PC-9 (cell line): ENCODE results near the gene PCGF3. TPM values are rescaled to one million over a fixed set of nuclear protein-coding genes. Genes with fewer than 3 reads are reported as not detected.

Experiments
- BruUV-seq: library from RNA; stranded (reverse); fragments of 400-500 nt; replicated peaks from 2 replicates; lab custom pipeline; 2021; lab: Mats Ljungman, UMichigan
- CTCF ChIA-PET: fragments of 300-600 bp; sonication (Branson Sonifier 250); formaldehyde crosslinking; loops from one replicate; lab custom pipeline; 2022; ENCODE audit warnings: antibody characterized with exemption; lab: Charles Lee
- POLR2A ChIA-PET: fragments of 300-600 bp; sonication (Branson Sonifier 250); formaldehyde crosslinking; loops from one replicate; lab custom pipeline; 2022; ENCODE audit warnings: antibody characterized with exemption; ENCODE audit not compliant: unreplicated experiment; lab: Charles Lee
- DNase-seq, 2 experiments: peaks; one replicate each; pipeline versions ENCODE4 v3.0.0 to v3.0.0-alpha.2; 2015 to 2022; ENCODE audit warnings: mixed read lengths in 1 of 2
- H2AFZ ChIP-seq: fragments of 200-600 bp; sonication (generic); 2 replicates; pipeline ENCODE4 v1.8.1; 2017; ENCODE audit warnings: antibody characterized with exemption
- H3F3A ChIP-seq: fragments of 200-600 bp; sonication (generic); 2 replicates; pipeline ENCODE4 v1.8.1; 2017; ENCODE audit warnings: antibody characterized with exemption, mild to moderate bottlenecking, low read depth; ENCODE audit not compliant: insufficient read depth
- H3K27ac ChIP-seq: fragments of 200-600 bp; sonication (generic); 2 replicates; pipeline ENCODE4 v1.6.1; 2016; ENCODE audit warnings: mixed run types
- H3K27me3 ChIP-seq: fragments of 200-600 bp; sonication (generic); 2 replicates; pipeline ENCODE4 v1.6.1; 2016; ENCODE audit warnings: low read depth, mixed run types; ENCODE audit not compliant: insufficient read depth
- H3K36me3 ChIP-seq: fragments of 200-600 bp; sonication (generic); 2 replicates; pipeline ENCODE4 v1.6.1; 2016; ENCODE audit warnings: low read depth, mixed run types
- H3K4me1 ChIP-seq: fragments of 200-600 bp; sonication (generic); replicated peaks from 2 replicates; pipeline ENCODE4 v1.6.1; 2016; ENCODE audit warnings: mixed run types; ENCODE audit not compliant: insufficient read depth
- H3K4me2 ChIP-seq: fragments of 200-600 bp; sonication (generic); 2 replicates; pipeline ENCODE4 v1.6.1; 2017; ENCODE audit warnings: mixed run types
- H3K4me3 ChIP-seq: fragments of 200-600 bp; sonication (generic); 2 replicates; pipeline ENCODE4 v1.6.1; 2016; ENCODE audit warnings: mixed run types
- H3K79me2 ChIP-seq: fragments of 200-600 bp; sonication (generic); 2 replicates; pipeline ENCODE4 v1.6.1; 2017; ENCODE audit warnings: low read depth, mixed run types
- H3K9me2 ChIP-seq: fragments of 200-600 bp; sonication (generic); 2 replicates; pipeline ENCODE4 v1.8.1; 2017; ENCODE audit warnings: mild to moderate bottlenecking; ENCODE audit not compliant: insufficient read depth
- H3K9me3 ChIP-seq: fragments of 200-600 bp; sonication (generic); 2 replicates; pipeline ENCODE4 v1.8.1; 2016; ENCODE audit warnings: low read depth; ENCODE audit not compliant: insufficient read depth
- H4K20me1 ChIP-seq: fragments of 200-600 bp; sonication (generic); 2 replicates; pipeline ENCODE4 v1.8.1; 2017; ENCODE audit not compliant: insufficient read depth
- EZH2 ChIP-seq: fragments of 200-600 bp; sonication (generic); IDR thresholded peaks from 2 replicates; pipeline ENCODE4 v1.8.0; 2017; ENCODE audit warnings: antibody characterized with exemption, low read depth
- intact Hi-C: fragments of 100-400 bp; cut with micrococcal nuclease; formaldehyde crosslinking; loops from one replicate; pipeline ENCODE4 v1.10.0; 2022; ENCODE audit not compliant: unreplicated experiment
- total RNA-seq: library from RNA; stranded (reverse); gene quantifications from 2 replicates; pipeline ENCODE4 v1.2.3, GENCODE V29; 2021
- TF ChIP-seq, protein P1 (sequence below): fragments of 200-600 bp; sonication (generic); conservative IDR thresholded peaks from 2 replicates; pipeline ENCODE4 v1.6.1; 2017; ENCODE audit warnings: mixed run types, antibody characterized with exemption, mild to moderate bottlenecking, moderate library complexity

PCGF3 gene
- total RNA-seq, 1 experiment from 2014 or later, result 60.8 TPM

DNA sequence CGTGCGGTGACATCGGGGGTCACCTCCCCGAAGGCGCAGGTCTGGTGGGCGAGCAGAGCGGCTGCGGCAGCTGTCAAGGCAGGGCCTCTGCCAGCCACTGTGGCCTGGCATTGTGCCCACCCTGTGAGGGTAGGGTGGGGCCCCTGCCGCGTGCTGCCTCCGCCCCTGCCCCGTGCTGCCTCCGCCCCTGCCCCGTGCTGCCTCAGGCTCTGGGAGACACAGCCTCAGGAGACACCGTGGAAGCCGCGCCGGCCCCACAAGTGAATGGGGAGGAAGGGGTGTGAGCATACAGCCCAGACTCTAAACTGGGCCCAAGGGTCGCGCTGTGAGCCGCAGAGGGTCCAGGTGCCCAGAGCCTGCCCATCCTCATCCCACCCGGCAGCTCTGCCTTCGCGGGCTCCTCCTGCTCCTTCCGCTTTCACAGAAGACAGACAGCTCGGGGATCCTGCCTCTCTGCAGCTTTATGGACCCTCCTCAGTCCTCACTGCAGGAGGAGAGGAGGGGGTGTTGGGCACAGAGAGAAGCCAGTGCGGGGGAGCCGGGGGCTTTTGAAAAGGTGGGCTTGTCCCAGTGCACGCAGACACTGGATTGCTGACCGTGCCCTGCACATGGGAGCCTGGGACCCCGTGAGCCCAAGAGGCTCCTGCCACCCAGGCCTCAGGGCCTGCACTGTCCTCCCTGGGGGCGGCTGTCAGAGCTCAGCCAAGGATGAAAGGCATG is 27.4 kb downstream of the PCGF3 start:
- BruUV-seq, result no TSS peak
- Histone ChIP-seq H3K4me1 (no peaks in the 10 kb centered on the region), H3K4me2 (no peak overlapping the region), H3K36me3 (0 out of 2 replicates have a peak, but pooled peaks cover 4% of the 10 kb centered on the region), H3K9me3 (no peaks in the 10 kb centered on the region), H3K79me2 (peaks cover under 1% of the 10 kb centered on the region; the same call in 1 of the 2 replicates), H3K27ac (no peak overlapping the region), H3K9me2 (no peaks in the 10 kb centered on the region), H4K20me1 (peaks cover 11% of the 10 kb centered on the region; the same call in 1 of the 2 replicates), H3K4me3 (no peak overlapping the region), H3K27me3 (no peaks in the 10 kb centered on the region), H2AFZ (no peak overlapping the region), H3F3A (peaks cover 7% of the 10 kb centered on the region; the same call in 1 of the 2 replicates)
- TF ChIP-seq, protein P1, sequence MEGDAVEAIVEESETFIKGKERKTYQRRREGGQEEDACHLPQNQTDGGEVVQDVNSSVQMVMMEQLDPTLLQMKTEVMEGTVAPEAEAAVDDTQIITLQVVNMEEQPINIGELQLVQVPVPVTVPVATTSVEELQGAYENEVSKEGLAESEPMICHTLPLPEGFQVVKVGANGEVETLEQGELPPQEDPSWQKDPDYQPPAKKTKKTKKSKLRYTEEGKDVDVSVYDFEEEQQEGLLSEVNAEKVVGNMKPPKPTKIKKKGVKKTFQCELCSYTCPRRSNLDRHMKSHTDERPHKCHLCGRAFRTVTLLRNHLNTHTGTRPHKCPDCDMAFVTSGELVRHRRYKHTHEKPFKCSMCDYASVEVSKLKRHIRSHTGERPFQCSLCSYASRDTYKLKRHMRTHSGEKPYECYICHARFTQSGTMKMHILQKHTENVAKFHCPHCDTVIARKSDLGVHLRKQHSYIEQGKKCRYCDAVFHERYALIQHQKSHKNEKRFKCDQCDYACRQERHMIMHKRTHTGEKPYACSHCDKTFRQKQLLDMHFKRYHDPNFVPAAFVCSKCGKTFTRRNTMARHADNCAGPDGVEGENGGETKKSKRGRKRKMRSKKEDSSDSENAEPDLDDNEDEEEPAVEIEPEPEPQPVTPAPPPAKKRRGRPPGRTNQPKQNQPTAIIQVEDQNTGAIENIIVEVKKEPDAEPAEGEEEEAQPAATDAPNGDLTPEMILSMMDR, result no peak
- TF ChIP-seq EZH2, result no peak
- DNase-seq, result no peak
- ChIA-PET POLR2A (no interaction called here), CTCF (no interaction called here)
- intact Hi-C loops, result no loop called here

DNA sequence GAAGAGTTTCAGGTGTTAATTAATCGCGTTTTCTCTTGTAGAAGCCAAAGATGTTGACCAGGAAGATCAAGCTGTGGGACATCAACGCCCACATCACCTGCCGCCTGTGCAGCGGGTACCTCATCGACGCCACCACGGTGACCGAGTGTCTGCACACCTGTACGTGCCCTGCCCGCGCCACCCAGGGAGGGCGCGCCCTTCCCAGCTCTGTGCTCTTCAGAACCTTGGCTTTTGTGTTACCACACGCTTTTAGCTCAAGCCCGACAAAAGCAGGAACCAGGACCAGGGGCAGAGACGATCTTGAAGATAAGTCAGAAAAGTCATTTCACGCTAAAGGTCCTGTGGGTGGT is 28.0 kb downstream of the PCGF3 start:
- no peak overlapping the region for H3K4me2 ChIP-seq
- intact Hi-C loops, result no loop called here
- H3K4me1 ChIP-seq, result no peaks in the 10 kb centered on the region
- no peaks in the 10 kb centered on the region for H3K9me2 ChIP-seq
- H3K36me3 ChIP-seq, result 0 out of 2 replicates have a peak, but pooled peaks cover 4% of the 10 kb centered on the region
- TF ChIP-seq EZH2, result no peak
- TF ChIP-seq, protein P1, result no peak
- H4K20me1 ChIP-seq, result peaks cover 11% of the 10 kb centered on the region; the same call in 1 of the 2 replicates
- no peak overlapping the region for H3K27ac ChIP-seq
- no peak overlapping the region for H2AFZ ChIP-seq
- no peak for DNase-seq
- BruUV-seq, result no TSS peak
- H3K27me3 ChIP-seq, result no peaks in the 10 kb centered on the region
- CTCF ChIA-PET, result no interaction called here
- H3K79me2 ChIP-seq, result no peaks in the 10 kb centered on the region; the same call in 1 of the 2 replicates
- H3K4me3 ChIP-seq, result no peak overlapping the region
- no peaks in the 10 kb centered on the region for H3K9me3 ChIP-seq
- POLR2A ChIA-PET, result no interaction called here
- peaks cover 7% of the 10 kb centered on the region; the same call in 1 of the 2 replicates for H3F3A ChIP-seq

DNA sequence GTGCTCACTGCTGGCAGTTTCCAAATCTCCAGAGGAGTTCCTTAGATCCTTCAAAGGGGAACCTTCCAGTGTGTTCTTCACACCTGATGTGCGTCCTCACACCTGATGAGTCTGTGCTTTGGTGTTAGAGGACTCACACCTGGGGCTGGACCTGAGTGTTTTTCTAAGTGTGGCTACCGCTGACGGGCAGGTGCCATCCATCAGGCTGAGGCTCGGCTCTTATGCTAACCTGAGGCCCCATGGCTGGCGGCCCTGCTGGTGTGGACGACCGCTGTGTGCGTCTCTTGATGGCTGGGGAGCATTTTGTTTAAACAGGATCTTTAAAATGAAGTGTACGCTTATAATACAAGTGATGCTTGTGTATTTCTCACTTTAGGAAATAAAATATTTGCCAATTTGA is 28.4 kb downstream of the PCGF3 start:
- Histone ChIP-seq H3F3A (peaks cover 7% of the 10 kb centered on the region; the same call in 1 of the 2 replicates), H2AFZ (no peak overlapping the region), H3K27me3 (no peaks in the 10 kb centered on the region), H3K4me1 (no peaks in the 10 kb centered on the region), H3K4me2 (no peak overlapping the region), H3K4me3 (no peak overlapping the region), H3K9me3 (no peaks in the 10 kb centered on the region), H3K27ac (no peak overlapping the region), H3K9me2 (no peaks in the 10 kb centered on the region), H4K20me1 (peaks cover 11% of the 10 kb centered on the region; the same call in 1 of the 2 replicates), H3K36me3 (0 out of 2 replicates have a peak, but pooled peaks cover 4% of the 10 kb centered on the region), H3K79me2 (no peaks in the 10 kb centered on the region; the same call in 1 of the 2 replicates)
- TF ChIP-seq EZH2, result no peak
- TF ChIP-seq, protein P1, result no peak
- BruUV-seq, result no TSS peak
- ChIA-PET CTCF (no interaction called here), POLR2A (no interaction called here)
- intact Hi-C loops, result no loop called here
- no peak for DNase-seq
